ENCODE measurements around the gene CHCHD6.

- TF ChIP-seq CTCF (IDR thresholded peaks at IDR 0.05) (no peak), POLR2AphosphoS5 (IDR thresholded peaks at IDR 0.05) (no peak), POLR2A (IDR thresholded peaks at IDR 0.05) (no peak)
Observed at GRCh38 chr3:126927401-126927750, 223.3 kb downstream of the CHCHD6 start.
